GM19328 (cell line): ENCODE measurements around the gene RABGGTA.

Experiments used
- ATAC-seq: cut with Tn5 transposase; IDR thresholded peaks from one replicate; pipeline ENCODE4 v1.9.1; 2021; ENCODE audit warnings: mild to moderate bottlenecking, moderate library complexity; ENCODE audit not compliant: unreplicated experiment

RABGGTA gene

GRCh38 chr14:24261969-24262327 lies 9.4 kb downstream of the RABGGTA start:
- no peak for ATAC-seq

GRCh38 chr14:24261256-24261968 lies 10.0 kb downstream of the RABGGTA start:
- ATAC-seq = no peak

- no peak for ATAC-seq
These were observed 10.6 kb downstream of the RABGGTA start for GRCh38 chr14:24260780-24261157.

- ATAC-seq = no peak
These were observed 11.2 kb downstream of the RABGGTA start for GRCh38 chr14:24260026-24260779.

GRCh38 chr14:24259282-24260025 lies 11.9 kb downstream of the RABGGTA start:
- no peak for ATAC-seq

- no peak for ATAC-seq
These were observed 12.7 kb downstream of the RABGGTA start for GRCh38 chr14:24258548-24259265.

- ATAC-seq = no peak
These were observed 13.3 kb downstream of the RABGGTA start for GRCh38 chr14:24258119-24258518.

GRCh38 chr14:24256960-24257359 lies 14.4 kb downstream of the RABGGTA start:
- no peak for ATAC-seq

GRCh38 chr14:24255931-24256711 lies 15.3 kb downstream of the RABGGTA start:
- ATAC-seq = no peak

- no peak for ATAC-seq
These were observed 16.0 kb downstream of the RABGGTA start for GRCh38 chr14:24255438-24255837.

- no peak for ATAC-seq
These were observed 16.6 kb downstream of the RABGGTA start for GRCh38 chr14:24254630-24255392.

GRCh38 chr14:24253936-24254335 lies 17.5 kb downstream of the RABGGTA start:
- no peak for ATAC-seq

- no peak for ATAC-seq
These were observed 18.9 kb downstream of the RABGGTA start for GRCh38 chr14:24252289-24253124.

GRCh38 chr14:24251880-24252288 lies 19.5 kb downstream of the RABGGTA start:
- ATAC-seq = no peak

GRCh38 chr14:24250354-24250753 lies 21.0 kb downstream of the RABGGTA start:
- ATAC-seq = no peak

- ATAC-seq = no peak
These were observed 22.0 kb downstream of the RABGGTA start for GRCh38 chr14:24249230-24250021.

- no peak for ATAC-seq
These were observed 24.0 kb downstream of the RABGGTA start for GRCh38 chr14:24247422-24247821.

- ATAC-seq = no peak
These were observed 24.6 kb downstream of the RABGGTA start for GRCh38 chr14:24246765-24247212.
